ACC112 (cell line): ENCODE measurements around the gene KRTAP1-4.
"Not testable (repeated sequence)": the region's sequence is repeated elsewhere in the genome, so short reads cannot be mapped to it uniquely, and the experiment has no call there.

Source experiments
- H2AFZ ChIP-seq: fragments of 200-600 bp; sonication (generic); one replicate; pipeline ENCODE4 v1.6.0; 2017; ENCODE audit warnings: antibody characterized with exemption, low read length; ENCODE audit not compliant: unreplicated experiment
- H3K27ac ChIP-seq: fragments of 200-600 bp; sonication (generic); 2 replicates; pipeline ENCODE4 v1.5.1; 2014; ENCODE audit warnings: low read depth, mild to moderate bottlenecking, antibody characterized with exemption, low read length, moderate library complexity
- H3K27me3 ChIP-seq: fragments of 200-600 bp; sonication (generic); 2 replicates; pipeline ENCODE4 v1.6.1; 2014; ENCODE audit warnings: mild to moderate bottlenecking, antibody characterized with exemption, low read length, moderate library complexity, mixed read lengths; ENCODE audit not compliant: insufficient read depth
- H3K36me3 ChIP-seq: fragments of 200-600 bp; sonication (generic); 2 replicates; pipeline ENCODE4 v1.6.1; 2016; ENCODE audit warnings: mild to moderate bottlenecking, antibody characterized with exemption, low read length, moderate library complexity, mixed read lengths; ENCODE audit not compliant: insufficient read depth
- H3K4me1 ChIP-seq: fragments of 200-600 bp; sonication (generic); one replicate; pipeline ENCODE4 v1.6.1; 2016; ENCODE audit warnings: low read length, mixed read lengths; ENCODE audit not compliant: insufficient read depth, unreplicated experiment, control insufficient read depth
- H3K4me3 ChIP-seq: fragments of 200-600 bp; sonication (generic); 2 replicates; pipeline ENCODE4 v1.5.1; 2014; ENCODE audit warnings: mild to moderate bottlenecking, low read depth, low read length
- H3K79me2 ChIP-seq: fragments of 200-600 bp; sonication (generic); one replicate; pipeline ENCODE4 v1.6.0; 2016; ENCODE audit warnings: low read length; ENCODE audit not compliant: control insufficient read depth, unreplicated experiment, insufficient read depth

Gene KRTAP1-4

DNA sequence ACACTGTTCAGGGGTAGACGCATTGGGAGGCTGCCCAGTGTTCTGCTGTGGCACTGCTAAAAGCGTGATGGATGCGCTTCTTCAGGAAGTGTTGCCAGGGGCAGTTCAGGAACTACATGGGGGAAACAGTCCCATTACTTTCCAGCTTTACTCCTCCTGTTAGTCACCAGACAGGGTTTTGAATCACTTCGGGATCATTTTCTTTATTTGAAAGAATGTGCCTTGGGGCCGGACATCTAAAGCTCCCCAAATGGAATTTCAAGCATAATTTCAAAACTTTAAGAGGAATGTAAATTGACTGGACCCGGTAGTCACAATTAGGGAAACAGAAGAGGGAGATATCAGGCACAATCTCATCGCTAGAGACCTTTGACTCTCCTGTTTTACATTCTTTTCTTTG, 18.4 kb upstream of the KRTAP1-4 start:
- H3K36me3 ChIP-seq: 0 out of 2 replicates have a peak, but pooled peaks cover 4% of the 10 kb centered on the region
- no peaks in the 10 kb centered on the region for H3K27me3 ChIP-seq
- peak overlapping the region; percentile 26 for H2AFZ ChIP-seq
- peaks cover 13% of the 10 kb centered on the region for H3K4me1 ChIP-seq
- peak overlapping the region; percentile 35 for H3K4me3 ChIP-seq
- no peaks in the 10 kb centered on the region for H3K79me2 ChIP-seq
- peak overlapping the region; percentile 87 for H3K27ac ChIP-seq

DNA sequence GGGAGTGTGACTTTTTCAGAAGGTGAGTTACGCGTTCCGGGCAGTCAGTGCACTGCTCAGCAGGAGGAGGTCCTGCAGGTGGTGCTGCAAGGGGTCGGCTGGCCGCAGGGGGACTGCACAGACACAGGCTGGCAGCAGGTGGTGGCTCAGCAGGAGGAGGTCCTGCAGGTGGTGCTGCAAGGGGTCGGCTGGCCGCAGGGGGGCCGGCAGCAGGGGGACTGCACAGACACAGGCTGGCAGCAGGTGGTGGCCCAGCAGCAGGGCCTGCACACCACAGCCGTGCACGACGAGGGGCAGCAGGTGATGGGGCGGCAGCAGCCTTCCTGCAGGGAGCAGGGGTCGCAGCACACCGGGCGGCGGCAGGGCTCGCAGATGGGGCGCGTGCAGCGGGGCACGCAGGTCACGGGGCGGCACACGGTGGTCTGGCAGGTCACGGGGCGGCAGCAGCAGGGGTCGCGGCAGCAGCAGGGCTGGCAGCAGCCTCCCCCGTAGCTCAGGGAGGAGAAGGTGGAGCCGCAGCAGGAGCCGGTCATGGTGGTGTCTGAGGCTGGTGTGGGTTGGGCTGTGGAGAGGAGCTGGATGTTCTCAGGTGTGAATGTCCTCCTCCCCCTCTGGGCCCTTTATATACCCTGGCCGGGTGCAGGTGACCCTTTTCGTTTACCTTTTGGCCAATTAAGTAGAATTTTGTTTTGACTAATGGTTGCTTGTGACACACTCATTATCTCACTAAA, 16.9 kb upstream of the KRTAP1-4 start, which contains the start of gene KRTAP2-1:
TSS of gene KRTAP2-1 (minus strand) at position 582 of the 731 bp plus-strand sequence. CDS start at position 533, 49 bp downstream.
- peak within 1 kb of the TSS; percentile 87 for H3K27ac ChIP-seq
- H2AFZ ChIP-seq, H3K79me2 ChIP-seq, H3K36me3 ChIP-seq, H3K4me3 ChIP-seq, H3K27me3 ChIP-seq: not testable (repeated sequence)
- H3K4me1 ChIP-seq: peaks cover 13% of the 10 kb centered on the region

DNA sequence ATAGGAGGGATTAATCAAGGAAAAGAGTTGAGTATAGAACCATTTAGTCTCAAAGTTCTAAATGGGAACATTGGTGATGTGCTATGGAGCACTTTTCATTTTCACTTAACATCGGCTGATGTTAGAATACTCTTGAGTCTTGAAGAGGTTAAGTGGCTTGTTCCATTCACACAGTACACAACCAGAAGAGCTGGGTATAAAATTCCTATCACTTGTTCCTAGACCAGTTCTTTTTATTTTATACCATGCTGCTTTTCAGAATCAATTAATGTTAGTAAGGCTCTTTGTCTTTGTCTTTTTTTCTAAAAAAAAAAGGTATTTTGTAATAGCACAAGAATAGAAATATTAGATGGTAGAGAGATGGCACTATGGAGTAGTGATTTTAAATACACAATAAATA, 13.0 kb upstream of the KRTAP1-4 start:
- Histone ChIP-seq H3K4me1 (no peaks in the 10 kb centered on the region), H3K27ac (no peak overlapping the region), H3K27me3 (no peaks in the 10 kb centered on the region), H3K4me3 (no peak overlapping the region), H3K79me2 (no peaks in the 10 kb centered on the region), H3K36me3 (0 out of 2 replicates have a peak, but pooled peaks cover 3% of the 10 kb centered on the region), H2AFZ (no peak overlapping the region)

DNA sequence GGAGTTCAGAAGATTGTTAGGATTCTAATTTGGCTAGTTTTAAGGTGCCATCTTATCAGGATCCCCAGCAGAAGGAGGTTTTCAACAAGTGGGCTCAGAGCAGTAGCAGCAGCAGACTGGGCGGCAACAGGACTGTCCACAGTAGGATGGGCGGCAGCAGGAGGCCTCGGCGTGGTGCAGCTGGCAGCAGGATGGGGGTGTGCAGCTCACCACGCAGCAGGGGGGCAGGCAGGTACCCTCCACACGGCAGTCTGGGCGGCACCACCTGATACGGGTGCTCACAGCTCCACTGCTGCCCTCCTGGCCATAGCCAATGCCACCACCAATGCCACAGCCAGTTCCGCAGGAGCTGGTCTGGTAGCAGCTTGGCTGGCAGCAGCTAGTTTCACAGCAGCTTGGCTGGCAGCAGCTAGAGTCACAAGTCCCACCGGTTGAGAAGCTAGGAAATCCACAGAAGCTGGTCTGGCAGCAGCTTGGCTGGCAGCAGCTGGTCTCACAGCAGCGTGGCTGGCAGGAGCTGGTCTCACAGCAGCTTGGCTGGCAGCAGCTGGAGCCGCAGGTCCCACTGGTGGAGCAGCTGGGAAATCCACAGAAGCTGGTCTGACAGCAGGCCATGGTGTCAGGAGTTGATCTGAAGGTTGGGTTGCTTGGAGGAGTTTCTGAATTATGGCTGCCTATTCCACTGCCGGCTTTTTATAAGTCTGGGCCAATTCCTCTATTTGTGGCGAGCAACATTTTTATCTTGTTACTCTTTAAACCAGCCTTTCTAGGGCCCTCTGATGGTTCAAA, 11.0 kb upstream of the KRTAP1-4 start, which contains the start of gene KRTAP1-1:
TSS of gene KRTAP1-1 (minus strand) at position 668 of the 789 bp plus-strand sequence. CDS start at position 615, 53 bp downstream.
- H3K27ac ChIP-seq, H3K36me3 ChIP-seq, H2AFZ ChIP-seq, H3K79me2 ChIP-seq, H3K27me3 ChIP-seq, H3K4me1 ChIP-seq, H3K4me3 ChIP-seq: not testable (repeated sequence)

DNA sequence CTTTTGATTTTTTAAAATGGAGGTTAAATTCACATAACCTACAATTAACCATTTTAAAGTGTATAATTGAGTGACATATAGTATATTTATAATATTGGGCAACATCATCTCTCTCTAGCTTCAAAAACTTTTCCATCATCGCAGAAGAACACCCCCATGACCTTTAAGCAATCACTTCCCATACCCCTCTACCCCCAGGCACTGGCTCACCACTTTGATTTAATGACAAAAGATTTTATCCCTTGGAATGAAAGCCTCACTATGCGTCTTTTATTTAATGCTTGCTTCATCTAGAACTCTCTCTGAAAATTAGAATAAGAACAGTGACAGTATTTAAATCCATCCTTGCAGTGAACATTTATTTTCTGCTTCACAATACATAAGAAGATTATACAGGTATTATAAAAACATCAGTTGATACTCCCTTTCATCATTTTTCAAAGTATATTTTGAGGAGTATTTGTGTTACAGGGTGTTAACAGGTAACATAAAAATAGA, 7.9 kb upstream of the KRTAP1-4 start:
- no peak overlapping the region for H2AFZ ChIP-seq
- no peaks in the 10 kb centered on the region for H3K36me3 ChIP-seq
- no peak overlapping the region for H3K4me3 ChIP-seq
- no peak overlapping the region for H3K27ac ChIP-seq
- no peaks in the 10 kb centered on the region for H3K27me3 ChIP-seq
- H3K79me2 ChIP-seq: no peaks in the 10 kb centered on the region
- H3K4me1 ChIP-seq: no peaks in the 10 kb centered on the region

DNA sequence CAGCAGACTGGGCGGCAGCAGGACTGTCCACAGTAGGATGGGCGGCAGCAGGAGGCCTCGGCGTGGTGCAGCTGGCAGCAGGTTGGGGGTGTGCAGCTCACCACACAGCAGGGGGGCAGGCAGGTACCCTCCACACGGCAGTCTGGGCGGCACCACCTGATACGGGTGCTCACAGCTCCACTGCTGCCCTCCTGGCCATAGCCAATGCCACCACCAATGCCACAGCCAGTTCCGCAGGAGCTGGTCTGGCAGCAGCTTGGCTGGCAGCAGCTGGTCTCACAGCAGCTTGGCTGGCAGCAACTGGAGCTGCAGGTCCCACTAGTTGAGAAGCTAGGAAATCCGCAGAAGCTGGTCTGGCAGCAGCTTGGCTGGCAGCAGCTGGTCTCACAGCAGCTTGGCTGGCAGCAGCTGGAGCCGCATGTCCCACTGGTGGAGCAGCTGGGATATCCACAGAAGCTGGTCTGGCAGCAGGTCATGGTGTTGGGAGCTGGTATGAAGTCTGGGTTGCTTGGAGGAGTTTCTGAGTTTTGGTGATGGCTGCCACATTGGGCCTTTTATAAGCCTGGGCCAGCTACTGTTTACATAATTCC, 4.4 kb upstream of the KRTAP1-4 start, which contains the start of gene KRTAP1-3:
TSS of gene KRTAP1-3 (minus strand) at position 529 of the 590 bp plus-strand sequence. CDS start at position 476, 53 bp downstream.
- not testable (repeated sequence) for H3K4me1 ChIP-seq, H3K27me3 ChIP-seq, H3K79me2 ChIP-seq, H3K36me3 ChIP-seq, H3K27ac ChIP-seq, H3K4me3 ChIP-seq, H2AFZ ChIP-seq

DNA sequence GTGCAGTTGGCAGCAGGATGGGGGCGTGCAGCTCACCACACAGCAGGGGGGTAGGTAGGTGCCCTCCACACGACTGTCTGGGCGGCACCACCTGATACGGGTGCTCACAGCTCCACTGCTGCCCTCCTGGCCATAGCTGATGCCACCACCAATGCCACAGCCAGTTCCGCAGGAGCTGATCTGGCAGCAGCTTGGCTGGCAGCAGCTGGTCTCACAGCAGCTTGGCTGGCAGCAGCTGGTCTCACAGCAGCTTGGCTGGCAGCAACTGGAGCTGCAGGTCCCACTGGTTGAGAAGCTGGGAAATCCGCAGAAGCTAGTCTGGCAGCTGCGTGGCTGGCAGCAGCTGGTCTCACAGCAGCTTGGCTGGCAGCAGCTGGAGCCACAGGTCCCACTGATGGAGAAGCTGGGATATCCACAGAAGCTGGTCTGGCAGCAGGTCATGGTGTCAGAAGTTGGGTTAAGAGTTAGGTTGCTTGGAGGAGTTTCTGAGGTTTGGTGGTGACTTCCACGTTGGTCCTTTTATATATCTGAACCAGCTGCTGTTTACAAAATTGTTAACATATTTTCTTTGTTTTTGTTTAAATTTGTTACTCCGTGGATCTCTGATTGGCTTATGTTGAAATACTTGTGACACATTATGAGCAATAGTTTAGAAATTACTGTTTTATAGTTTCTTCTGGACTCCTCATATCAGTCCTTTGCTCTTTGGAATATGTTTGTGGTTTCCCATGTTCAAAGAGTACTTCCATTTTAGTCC, 3.1 kb downstream of the KRTAP1-4 start, which contains the start of gene KRTAP1-5:
TSS of gene KRTAP1-5 (minus strand) at position 494 of the 757 bp plus-strand sequence. CDS start at position 441, 53 bp downstream.
- H3K27ac ChIP-seq: peak within 1 kb of the TSS; percentile 55
- H3K79me2 ChIP-seq: no peaks in the 10 kb centered on the region
- H3K4me1 ChIP-seq: peaks cover 24% of the 10 kb centered on the region
- no peak within 1 kb of the TSS for H3K4me3 ChIP-seq
- peak within 1 kb of the TSS; percentile 57 for H2AFZ ChIP-seq
- no peaks in the 10 kb centered on the region for H3K36me3 ChIP-seq
- H3K27me3 ChIP-seq: no peaks in the 10 kb centered on the region

DNA sequence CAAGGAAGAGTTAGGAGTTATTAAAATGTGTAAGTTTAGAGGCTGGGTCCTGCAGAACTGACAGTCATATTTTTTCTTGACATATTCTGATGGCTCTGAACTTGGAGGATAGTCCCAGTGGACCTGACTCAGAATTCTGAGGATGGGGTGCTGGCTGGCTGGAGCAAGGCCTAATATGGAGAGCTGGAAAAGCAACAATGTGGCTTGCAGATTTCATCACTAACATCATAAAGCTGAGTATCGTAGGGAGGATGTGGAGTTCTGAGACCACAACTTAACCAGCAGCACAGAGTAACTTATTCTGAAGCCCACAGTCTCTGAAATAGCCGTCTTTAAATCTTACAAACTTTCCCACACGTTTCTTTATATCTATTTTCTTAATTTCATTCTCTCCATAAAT, 5.3 kb downstream of the KRTAP1-4 start:
- peak overlapping the region; percentile 22 for H2AFZ ChIP-seq
- H3K79me2 ChIP-seq: no peaks in the 10 kb centered on the region
- no peaks in the 10 kb centered on the region for H3K36me3 ChIP-seq
- H3K27ac ChIP-seq: no peak overlapping the region
- H3K27me3 ChIP-seq: no peaks in the 10 kb centered on the region
- no peak overlapping the region for H3K4me3 ChIP-seq
- H3K4me1 ChIP-seq: peaks cover 24% of the 10 kb centered on the region

DNA sequence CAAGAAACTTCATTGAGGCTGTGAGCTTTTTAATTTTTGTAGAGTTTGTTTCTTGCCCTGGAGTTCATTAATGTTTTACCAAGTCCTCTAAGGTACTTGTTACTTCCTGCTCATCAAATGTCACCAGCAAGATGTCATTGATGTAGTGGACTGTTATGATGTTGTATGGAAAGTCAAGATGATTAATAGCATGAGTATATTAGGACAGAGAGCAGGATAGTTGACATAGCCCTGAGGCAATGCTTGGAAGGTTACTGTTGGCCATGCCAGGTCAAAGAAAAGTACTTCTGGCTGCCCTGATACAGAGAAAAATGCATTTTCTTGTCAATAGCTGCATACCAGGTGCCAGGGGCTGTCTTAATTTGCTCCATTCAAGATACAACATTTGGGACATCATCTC, 9.7 kb downstream of the KRTAP1-4 start:
- peaks cover 8% of the 10 kb centered on the region for H3K4me1 ChIP-seq
- no peak overlapping the region for H3K27ac ChIP-seq
- no peak overlapping the region for H2AFZ ChIP-seq
- no peaks in the 10 kb centered on the region for H3K27me3 ChIP-seq
- no peak overlapping the region for H3K4me3 ChIP-seq
- H3K36me3 ChIP-seq: no peaks in the 10 kb centered on the region
- H3K79me2 ChIP-seq: no peaks in the 10 kb centered on the region

DNA sequence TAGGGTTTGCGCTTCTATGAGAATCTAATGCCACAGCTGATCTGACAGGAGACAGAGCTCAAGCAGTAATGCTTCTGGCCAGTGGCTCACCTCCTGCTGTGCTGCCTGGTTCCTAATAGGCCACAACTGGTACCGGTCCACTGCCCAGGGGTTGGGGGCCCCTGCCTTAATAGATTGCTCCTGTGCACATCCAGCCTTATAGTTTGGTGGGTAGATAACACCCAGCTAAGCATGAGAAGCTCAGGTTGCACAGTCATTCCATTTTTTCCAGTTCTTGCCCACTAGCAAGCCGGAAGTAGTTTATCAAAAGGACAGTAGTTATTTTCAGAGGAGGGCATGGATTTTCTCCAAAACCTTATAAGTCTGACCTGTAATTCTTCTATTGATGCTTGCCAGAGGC, 10.6 kb downstream of the KRTAP1-4 start:
- no peaks in the 10 kb centered on the region for H3K36me3 ChIP-seq
- H3K4me3 ChIP-seq: no peak overlapping the region
- H3K27ac ChIP-seq: no peak overlapping the region
- H3K4me1 ChIP-seq: peaks cover 1% of the 10 kb centered on the region
- no peaks in the 10 kb centered on the region for H3K79me2 ChIP-seq
- H2AFZ ChIP-seq: no peak overlapping the region
- no peaks in the 10 kb centered on the region for H3K27me3 ChIP-seq
